ENCODE measurements around the gene ONECUT3. TPM values are rescaled to one million over a fixed set of nuclear protein-coding genes. Genes with fewer than 3 reads are reported as not detected.
A peak's percentile ranks its signal among the peaks of the same experiment; 100 is the strongest.

The ONECUT3 gene
- polyA plus RNA-seq, 1 donor (not counting 4 experiments of a cell fraction or from before 2014, with no cell fraction given): 0.01 TPM

- Histone ChIP-seq H3K9me3 (ENCODE audit: control insufficient read depth, low read depth, low read length) (no peaks in the 10 kb centered on the region), H3K36me3 (ENCODE audit: control insufficient read depth in 2 of 2, extremely low read depth in 1 of 2, insufficient read depth in 2 of 2, low read length in 2 of 2) (no peaks in the 10 kb centered on the region), H3K4me1 (ENCODE audit: control insufficient read depth, extremely low read depth, insufficient read depth, low read length) (peaks cover 36% of the 10 kb centered on the region), H4K20me1 (ENCODE audit: control insufficient read depth, extremely low read depth, insufficient read depth, low read length) (no peaks in the 10 kb centered on the region), H3K27me3 (ENCODE audit: control insufficient read depth, extremely low read depth, insufficient read depth, low read length) (peaks cover 51% of the 10 kb centered on the region), H3K9me1 (ENCODE audit: control insufficient read depth, extremely low read depth, insufficient read depth, low read length) (no peaks in the 10 kb centered on the region), H3K9ac (ENCODE audit: control insufficient read depth, extremely low read depth, insufficient read depth, low read length) (peak overlapping the region; percentile 50), H2AFZ (ENCODE audit: control insufficient read depth, low read length) (no peak overlapping the region), H3K27ac (ENCODE audit: control insufficient read depth, insufficient read depth, low read length) (no peak overlapping the region), H3K4me2 (ENCODE audit: control insufficient read depth, extremely low read depth, insufficient read depth, low read depth, low read length) (peak overlapping the region; percentile 79), H3K4me3 (ENCODE audit: control insufficient read depth in 2 of 3, extremely low read depth in 1 of 3, insufficient read depth in 2 of 3, low read depth in 1 of 3, low read length in 3 of 3) (peak overlapping the region; percentile 45 to 64 (median 51)), H3K79me2 (ENCODE audit: control insufficient read depth, insufficient read depth, low read length) (no peaks in the 10 kb centered on the region)
- no peak for DNase-seq (ENCODE audit: low read depth, low spot score)
- no peak for FAIRE-seq
- dilution Hi-C loops (cut with MboI; ENCODE audit: extremely low pct_ligation_motif_present, low sequenced_read_pairs): no loop called here
- TF ChIP-seq CTCF (optimal IDR thresholded peaks at IDR 0.05 in 1 of 3, IDR thresholded peaks at IDR 0.05 in 1 of 3, conservative IDR thresholded peaks at IDR 0.05 in 1 of 3; ENCODE audit: extremely low read depth in 1 of 3, insufficient read depth in 2 of 3, low read length in 3 of 3) (no peak), EZH2 (IDR thresholded peaks at IDR 0.05; ENCODE audit: low read length) (peak; percentile 56)
Measured at GRCh38 chr19:1748873-1749341, 4.4 kb upstream of the ONECUT3 start.

- no peak for TF ChIP-seq CTCF (optimal IDR thresholded peaks at IDR 0.05 in 1 of 3, IDR thresholded peaks at IDR 0.05 in 1 of 3, conservative IDR thresholded peaks at IDR 0.05 in 1 of 3; ENCODE audit: extremely low read depth in 1 of 3, insufficient read depth in 2 of 3, low read length in 3 of 3)
- peak; percentile 15 for TF ChIP-seq EZH2 (IDR thresholded peaks at IDR 0.05; ENCODE audit: low read length)
- Histone ChIP-seq H3K4me3 (ENCODE audit: control insufficient read depth in 2 of 3, extremely low read depth in 1 of 3, insufficient read depth in 2 of 3, low read depth in 1 of 3, low read length in 3 of 3) (peak overlapping the region; percentile 34 to 51 (median 45)), H3K4me1 (ENCODE audit: control insufficient read depth, extremely low read depth, insufficient read depth, low read length) (peaks cover 36% of the 10 kb centered on the region), H2AFZ (ENCODE audit: control insufficient read depth, low read length) (peak overlapping the region; percentile 12), H3K4me2 (ENCODE audit: control insufficient read depth, extremely low read depth, insufficient read depth, low read depth, low read length) (peak overlapping the region; percentile 79), H3K27me3 (ENCODE audit: control insufficient read depth, extremely low read depth, insufficient read depth, low read length) (peaks cover 54% of the 10 kb centered on the region), H3K79me2 (ENCODE audit: control insufficient read depth, insufficient read depth, low read length) (no peaks in the 10 kb centered on the region), H3K9me3 (ENCODE audit: control insufficient read depth, low read depth, low read length) (no peaks in the 10 kb centered on the region), H3K9ac (ENCODE audit: control insufficient read depth, extremely low read depth, insufficient read depth, low read length) (peak overlapping the region; percentile 50), H3K9me1 (ENCODE audit: control insufficient read depth, extremely low read depth, insufficient read depth, low read length) (no peaks in the 10 kb centered on the region), H4K20me1 (ENCODE audit: control insufficient read depth, extremely low read depth, insufficient read depth, low read length) (no peaks in the 10 kb centered on the region), H3K36me3 (ENCODE audit: control insufficient read depth in 2 of 2, extremely low read depth in 1 of 2, insufficient read depth in 2 of 2, low read length in 2 of 2) (no peaks in the 10 kb centered on the region), H3K27ac (ENCODE audit: control insufficient read depth, insufficient read depth, low read length) (no peak overlapping the region)
- dilution Hi-C loops (cut with MboI; ENCODE audit: extremely low pct_ligation_motif_present, low sequenced_read_pairs): no loop called here
- no peak for FAIRE-seq
- no peak for DNase-seq (ENCODE audit: low read depth, low spot score)
Measured at GRCh38 chr19:1749373-1750342, 3.6 kb upstream of the ONECUT3 start.

All from keratinocyte (primary cell).